HG03175 (cell line): ENCODE results near the gene RXRA.
A peak's percentile ranks its signal among the peaks of the same experiment; 100 is the strongest.

Source experiments
- ATAC-seq: cut with Tn5 transposase; IDR thresholded peaks from one replicate; pipeline ENCODE4 v1.9.1; 2021; ENCODE audit warnings: mild to moderate bottlenecking, moderate library complexity; ENCODE audit not compliant: unreplicated experiment

The RXRA gene

DNA sequence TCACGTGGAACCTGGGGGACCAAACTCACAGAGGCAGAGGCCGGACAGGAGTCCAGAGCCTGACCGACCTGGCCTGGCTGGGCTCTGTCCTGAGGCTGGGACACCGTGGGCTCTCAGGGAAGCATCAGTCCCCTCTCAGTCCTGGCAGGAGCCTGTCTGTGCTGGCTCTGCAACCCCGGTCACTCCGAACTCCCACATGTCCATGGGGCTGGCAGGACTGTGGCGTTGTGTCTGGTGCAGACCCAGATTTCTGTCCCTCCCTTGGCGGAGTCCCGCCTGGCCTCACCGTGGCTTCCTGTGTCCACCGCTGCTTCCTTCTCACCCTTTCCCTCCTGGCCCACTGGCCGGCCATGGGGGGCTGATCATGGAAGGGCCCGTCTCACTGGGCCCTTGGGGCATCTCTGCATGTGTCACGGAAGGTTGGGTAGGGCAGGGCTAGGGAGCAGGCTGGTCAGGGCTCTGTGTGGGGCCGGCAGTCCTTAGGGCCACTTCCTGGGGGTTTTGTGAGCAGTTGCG lies 68.8 kb downstream of the RXRA start:
- ATAC-seq: no peak

DNA sequence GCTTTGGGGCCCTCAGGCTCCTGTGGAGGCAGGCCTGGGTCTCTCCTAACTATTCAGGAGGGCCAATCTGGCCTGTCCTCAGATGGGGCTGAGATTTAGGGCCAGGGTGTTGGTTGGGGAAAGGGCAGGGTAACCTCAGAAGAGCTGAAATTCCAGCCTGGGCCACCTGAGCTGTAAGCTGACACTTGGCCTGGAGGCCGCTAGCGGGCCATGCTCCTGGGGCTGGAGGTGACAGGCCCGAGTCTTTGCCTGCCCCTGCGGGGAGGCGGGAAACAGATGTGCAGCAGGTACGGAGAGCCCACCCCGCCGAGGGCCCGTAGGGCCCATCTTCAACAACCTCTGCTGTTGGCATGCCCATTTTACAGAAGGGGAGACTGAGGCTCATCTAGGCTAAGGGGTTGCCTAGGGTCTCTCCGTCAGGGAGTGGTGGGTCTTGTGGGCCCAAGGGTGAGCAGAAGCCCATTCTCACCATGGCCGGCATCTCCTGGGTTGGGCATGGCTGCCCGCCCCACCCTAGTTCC lies 69.5 kb downstream of the RXRA start:
- ATAC-seq: no peak

- ATAC-seq: peak; percentile 29
Observed at GRCh38 chr9:134396258-134396742, 70.0 kb downstream of the RXRA start.

GRCh38 chr9:134396825-134397224 lies 70.6 kb downstream of the RXRA start:
- no peak for ATAC-seq

GRCh38 chr9:134398756-134399155 lies 72.5 kb downstream of the RXRA start:
- no peak for ATAC-seq

GRCh38 chr9:134399435-134400056 lies 73.3 kb downstream of the RXRA start:
- ATAC-seq: no peak

DNA sequence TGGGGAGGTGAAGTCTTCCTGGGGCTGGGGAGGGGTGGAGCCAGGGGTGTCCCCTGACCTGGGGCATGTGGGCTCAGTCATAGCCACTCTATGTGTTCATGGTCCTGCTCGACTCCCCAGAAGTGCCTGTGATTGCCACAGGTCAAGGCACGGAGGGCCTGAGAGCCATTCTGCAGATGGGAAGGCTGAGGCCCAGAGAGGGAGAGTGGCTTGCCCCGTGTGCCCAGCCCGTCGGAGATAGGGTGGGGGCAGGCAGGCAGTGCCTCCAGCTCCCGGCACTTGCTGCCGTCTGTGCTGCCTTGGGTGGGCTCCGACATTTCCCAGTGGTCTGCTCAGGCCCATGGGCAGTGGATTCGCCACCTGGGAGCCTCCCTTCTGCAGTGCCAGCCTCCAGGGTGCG lies 74.0 kb downstream of the RXRA start:
- ATAC-seq: no peak

DNA sequence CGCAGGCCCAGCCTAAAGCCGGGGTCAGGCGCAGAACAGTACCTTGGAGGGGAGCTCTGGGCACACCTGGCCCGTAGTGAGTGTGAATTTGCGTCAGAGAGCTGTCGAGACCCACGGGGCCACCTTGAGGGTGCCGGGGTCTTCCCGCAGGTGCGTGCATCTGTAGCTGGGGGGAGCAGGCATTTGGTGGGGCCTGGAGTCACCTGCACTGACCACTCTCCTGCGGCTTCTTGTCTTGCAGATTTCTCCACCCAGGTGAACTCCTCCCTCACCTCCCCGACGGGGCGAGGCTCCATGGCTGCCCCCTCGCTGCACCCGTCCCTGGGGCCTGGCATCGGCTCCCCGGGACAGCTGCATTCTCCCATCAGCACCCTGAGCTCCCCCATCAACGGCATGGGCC lies 75.1 kb downstream of the RXRA start:
- ATAC-seq: no peak

- ATAC-seq: no peak
Observed at GRCh38 chr9:134402182-134402581, 75.9 kb downstream of the RXRA start.

- no peak for ATAC-seq
Observed at GRCh38 chr9:134403292-134403681, 77.0 kb downstream of the RXRA start.

- no peak for ATAC-seq
Observed at GRCh38 chr9:134403682-134404301, 77.5 kb downstream of the RXRA start.

DNA sequence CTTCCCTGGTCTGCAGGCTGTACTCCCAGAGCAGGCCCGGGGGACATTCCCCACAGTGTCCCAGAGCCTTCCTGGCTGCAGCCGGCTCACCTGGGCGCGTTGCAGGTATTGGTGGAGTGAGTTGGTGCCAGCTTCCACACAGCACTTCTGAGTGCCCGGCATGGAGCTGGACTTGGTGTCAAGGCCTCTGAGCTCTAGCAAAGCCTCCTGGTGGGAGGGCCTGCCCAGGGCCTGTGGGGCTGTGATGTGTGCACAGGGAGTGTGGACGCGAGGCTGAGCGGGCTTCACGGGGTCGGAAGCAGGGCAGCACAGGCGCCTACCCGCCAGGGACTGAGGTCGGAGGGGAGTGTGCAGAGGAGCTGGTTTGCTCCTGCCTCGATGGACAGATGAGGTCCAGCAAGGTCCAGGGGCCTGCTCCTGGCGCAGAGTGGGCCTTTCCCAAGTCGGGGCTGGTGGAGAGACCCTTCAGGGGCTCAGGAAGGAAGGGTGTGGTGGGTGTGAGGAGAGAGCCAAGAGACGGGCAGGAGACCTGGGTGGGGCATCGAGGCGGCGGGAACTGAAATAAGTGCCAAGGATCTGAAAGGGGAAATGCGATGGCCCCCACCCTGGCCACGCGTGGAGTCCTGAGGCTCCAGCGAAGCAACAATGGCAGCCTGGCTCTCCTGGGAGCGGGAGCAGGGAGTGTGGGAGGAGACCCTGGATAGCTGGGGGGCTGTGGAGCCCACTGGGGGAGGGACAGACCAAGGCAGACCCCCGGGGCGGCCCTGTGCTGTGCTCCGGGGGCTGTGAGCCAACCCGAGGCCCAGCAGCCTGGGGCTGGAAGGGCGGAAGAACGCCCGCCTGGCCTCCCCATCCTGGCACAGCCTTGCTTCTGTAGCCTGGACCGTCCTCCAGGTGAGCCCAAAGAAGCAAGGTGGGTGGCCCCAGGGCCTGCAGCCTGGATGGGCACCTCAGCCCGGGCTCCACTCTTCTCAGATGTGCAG lies 78.4 kb downstream of the RXRA start:
- ATAC-seq: no peak

- ATAC-seq: no peak
Observed at GRCh38 chr9:134405527-134405926, 79.3 kb downstream of the RXRA start.

DNA sequence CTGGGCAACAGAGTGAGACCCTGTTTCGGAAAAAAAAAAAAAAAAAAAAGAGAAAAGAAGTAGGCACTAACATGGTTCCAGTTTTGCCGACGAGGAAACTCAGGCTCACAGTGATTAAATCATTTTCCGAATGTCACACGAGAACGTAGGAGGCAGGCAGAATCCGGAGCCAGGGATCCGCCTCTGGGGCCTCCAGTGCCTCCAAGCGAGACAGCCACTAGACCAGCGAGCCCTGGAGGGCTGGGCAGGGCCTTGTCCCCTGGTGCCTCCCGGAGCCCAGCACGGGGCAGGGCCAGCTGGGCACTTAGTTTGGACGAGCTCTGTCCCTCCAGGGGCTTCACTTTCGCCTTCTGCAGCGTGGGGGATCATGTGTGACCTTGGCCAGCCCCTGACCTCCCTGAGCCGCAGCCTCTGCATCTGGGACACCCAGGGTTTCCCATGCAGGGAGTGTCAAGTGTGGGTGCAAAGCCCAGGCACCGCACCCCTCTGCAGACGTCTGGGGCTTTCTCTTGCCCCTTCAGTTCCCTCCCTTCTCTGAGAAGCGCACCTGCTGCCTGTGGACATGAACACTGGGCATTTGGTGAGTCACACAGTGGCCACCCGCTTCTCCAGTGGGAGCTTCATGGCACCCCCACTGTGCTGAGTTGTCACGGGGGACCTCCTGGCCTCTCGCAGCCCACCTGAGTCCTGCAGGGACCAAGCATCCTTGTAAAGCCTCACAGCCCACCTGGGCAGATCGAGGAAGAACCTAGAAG lies 80.3 kb downstream of the RXRA start:
- ATAC-seq: no peak

DNA sequence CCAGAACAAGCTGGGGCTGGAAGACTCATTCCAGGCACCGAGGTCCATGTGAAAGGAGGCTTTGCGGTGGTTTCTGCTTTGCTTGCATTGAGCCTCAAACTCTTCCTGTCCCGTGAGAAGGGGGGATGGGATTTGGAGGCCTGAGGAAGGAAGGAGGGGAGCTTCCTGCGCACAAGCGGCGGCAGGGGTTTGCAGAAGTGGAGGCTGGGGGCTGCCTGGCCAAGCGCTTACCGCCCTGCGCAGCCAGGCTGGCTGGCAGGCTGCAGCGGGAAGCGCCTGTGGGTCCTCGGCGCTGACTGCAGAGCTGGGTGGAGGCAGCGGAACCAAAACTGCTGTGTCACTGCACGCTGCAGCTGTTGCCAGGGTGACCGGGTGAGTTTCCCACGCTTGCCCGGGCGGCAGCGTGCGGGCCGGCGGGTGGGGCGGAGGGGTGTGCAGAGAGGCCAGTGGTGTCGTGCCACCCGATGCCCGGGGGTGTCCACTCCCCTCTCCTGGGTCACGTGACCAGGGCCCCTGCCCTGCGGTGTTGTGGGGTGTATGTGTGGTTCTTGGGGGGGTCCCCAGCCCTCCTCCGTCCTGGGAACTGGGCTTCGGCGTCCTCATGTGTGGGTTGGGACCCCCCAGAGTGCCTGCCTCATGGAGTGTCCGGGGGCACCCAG lies 81.0 kb downstream of the RXRA start:
- peak; percentile 72 for ATAC-seq

GRCh38 chr9:134408389-134408788 lies 82.1 kb downstream of the RXRA start:
- ATAC-seq: no peak

DNA sequence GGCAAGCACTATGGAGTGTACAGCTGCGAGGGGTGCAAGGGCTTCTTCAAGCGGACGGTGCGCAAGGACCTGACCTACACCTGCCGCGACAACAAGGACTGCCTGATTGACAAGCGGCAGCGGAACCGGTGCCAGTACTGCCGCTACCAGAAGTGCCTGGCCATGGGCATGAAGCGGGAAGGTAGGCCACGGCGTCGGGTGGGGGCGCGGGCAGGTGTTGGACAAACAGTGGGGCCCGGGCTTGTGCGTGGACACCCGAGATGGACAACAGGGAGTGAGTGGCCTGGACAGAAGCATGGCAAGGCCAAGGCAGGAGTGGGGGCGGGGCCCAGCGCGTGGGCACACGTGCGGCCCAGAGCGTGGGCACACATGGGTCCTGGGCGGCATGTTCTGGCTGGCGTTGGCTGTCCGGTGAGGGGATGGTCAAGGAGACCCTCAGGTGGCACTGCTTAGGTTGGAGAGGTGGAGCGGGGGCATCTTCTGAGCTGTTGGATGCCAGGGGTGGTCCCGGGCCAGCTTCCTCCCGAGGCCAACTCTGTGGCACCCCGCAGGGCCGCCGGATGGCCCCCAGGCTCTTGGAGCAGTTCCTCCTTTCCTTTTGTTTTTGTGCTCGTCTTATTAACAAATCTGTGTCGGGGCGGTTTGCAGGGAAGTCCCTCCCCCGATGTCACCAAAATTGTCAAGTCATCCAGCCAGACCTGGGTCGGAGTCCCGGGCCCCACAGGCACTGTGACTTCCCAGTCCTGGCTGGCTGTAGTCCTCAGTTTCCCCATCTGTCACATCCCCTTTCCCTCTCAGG lies 82.9 kb downstream of the RXRA start:
- no peak for ATAC-seq

- ATAC-seq: no peak
Observed at GRCh38 chr9:134410071-134410834, 84.0 kb downstream of the RXRA start.
